ENCODE data around the gene KCNJ15. TPM values are rescaled to one million over a fixed set of nuclear protein-coding genes. Genes with fewer than 3 reads are reported as not detected.

Gene KCNJ15
- polyA plus RNA-seq, 3 donors, result 4.5 to 26.5 (median 8.0) TPM

DNA sequence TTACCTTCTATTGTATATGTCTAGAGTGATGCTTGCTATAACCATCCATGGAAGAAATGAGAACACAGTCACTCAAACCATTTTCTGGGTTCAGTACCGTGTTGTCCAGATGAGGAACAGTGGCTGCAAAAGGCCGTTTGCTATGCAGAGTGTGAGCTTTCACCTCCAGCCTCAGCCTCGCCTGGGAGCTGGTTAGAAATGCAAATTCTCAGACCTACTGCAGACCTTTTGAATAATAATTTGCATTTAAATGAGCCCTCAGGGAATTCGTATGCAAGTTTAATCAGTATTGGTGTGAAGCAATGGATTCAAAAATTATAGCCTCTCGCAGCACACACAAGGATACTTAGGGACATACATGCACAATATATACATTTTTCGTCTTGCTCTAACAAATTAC, 24.1 kb downstream of the KCNJ15 start:
- no peak overlapping the region for H3K9ac ChIP-seq (ENCODE audit: insufficient read depth, low read length, poor library complexity, severe bottlenecking)
- intact Hi-C loops (cut with micrococcal nuclease), result no loop called here
- no peaks in the 10 kb centered on the region for H3K27me3 ChIP-seq (ENCODE audit: control insufficient read depth in 2 of 2, insufficient read depth in 2 of 2, low read length in 2 of 2)
- H3K36me3 Mint-ChIP-seq, result peaks cover 20 to 25% of the 10 kb centered on the region in 2 donors
- no peak overlapping the region for H3K4me2 ChIP-seq (replicated peaks; ENCODE audit: extremely low read depth, low read length, poor library complexity, severe bottlenecking)
- H3K27ac ChIP-seq (ENCODE audit: low read depth in 1 of 2, low read length in 2 of 2), result peak overlapping the region in 1 of 2 donors; percentile 99
- 19% methylated on average over 2 of the region's 6 CpGs for WGBS (ENCODE audit: insufficient coverage)
- H3K4me3 ChIP-seq (replicated peaks in 1 of 3; ENCODE audit: low read depth in 2 of 3, low read length in 3 of 3), result no peak overlapping the region
- H3K9me3 Mint-ChIP-seq, result peaks cover 0 to 6% (median 2%) of the 10 kb centered on the region in 7 donors
- H3K4me1 ChIP-seq (ENCODE audit: control insufficient read depth in 1 of 2, insufficient read depth in 2 of 2, low read length in 2 of 2), result peaks cover 81 to 89% of the 10 kb centered on the region in 2 donors
- peaks cover 0 to 2% (median 0%) of the 10 kb centered on the region in 3 donors for H3K27me3 Mint-ChIP-seq (ENCODE audit: low read depth in 3 of 3)
- H3K4me1 Mint-ChIP-seq, result peaks cover 87% of the 10 kb centered on the region
- H4K20me1 ChIP-seq (ENCODE audit: insufficient read depth, low read length), result no peaks in the 10 kb centered on the region
- H3K4me3 Mint-ChIP-seq, result no peak overlapping the region
- DNase-seq, result no peak
- no peaks in the 10 kb centered on the region for H3K79me2 ChIP-seq (ENCODE audit: insufficient read depth, low read length)
- no peaks in the 10 kb centered on the region for H3K36me3 ChIP-seq (replicated peaks in 1 of 2; ENCODE audit: control insufficient read depth in 1 of 2, insufficient read depth in 2 of 2, low read length in 2 of 2)
- peak overlapping the region in 5 of 7 donors; percentile 18 to 99 (median 47) for H3K27ac Mint-ChIP-seq
- H2AFZ ChIP-seq (ENCODE audit: insufficient read depth, low read depth, low read length, poor library complexity, severe bottlenecking), result no peak overlapping the region
- TF ChIP-seq, protein P1, sequence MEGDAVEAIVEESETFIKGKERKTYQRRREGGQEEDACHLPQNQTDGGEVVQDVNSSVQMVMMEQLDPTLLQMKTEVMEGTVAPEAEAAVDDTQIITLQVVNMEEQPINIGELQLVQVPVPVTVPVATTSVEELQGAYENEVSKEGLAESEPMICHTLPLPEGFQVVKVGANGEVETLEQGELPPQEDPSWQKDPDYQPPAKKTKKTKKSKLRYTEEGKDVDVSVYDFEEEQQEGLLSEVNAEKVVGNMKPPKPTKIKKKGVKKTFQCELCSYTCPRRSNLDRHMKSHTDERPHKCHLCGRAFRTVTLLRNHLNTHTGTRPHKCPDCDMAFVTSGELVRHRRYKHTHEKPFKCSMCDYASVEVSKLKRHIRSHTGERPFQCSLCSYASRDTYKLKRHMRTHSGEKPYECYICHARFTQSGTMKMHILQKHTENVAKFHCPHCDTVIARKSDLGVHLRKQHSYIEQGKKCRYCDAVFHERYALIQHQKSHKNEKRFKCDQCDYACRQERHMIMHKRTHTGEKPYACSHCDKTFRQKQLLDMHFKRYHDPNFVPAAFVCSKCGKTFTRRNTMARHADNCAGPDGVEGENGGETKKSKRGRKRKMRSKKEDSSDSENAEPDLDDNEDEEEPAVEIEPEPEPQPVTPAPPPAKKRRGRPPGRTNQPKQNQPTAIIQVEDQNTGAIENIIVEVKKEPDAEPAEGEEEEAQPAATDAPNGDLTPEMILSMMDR (IDR thresholded peaks at IDR 0.05), result no peak
- H3K9me3 ChIP-seq (replicated peaks in 1 of 2; ENCODE audit: control insufficient read depth in 1 of 2, insufficient read depth in 1 of 2, low read length in 2 of 2), result no peaks in the 10 kb centered on the region

DNA sequence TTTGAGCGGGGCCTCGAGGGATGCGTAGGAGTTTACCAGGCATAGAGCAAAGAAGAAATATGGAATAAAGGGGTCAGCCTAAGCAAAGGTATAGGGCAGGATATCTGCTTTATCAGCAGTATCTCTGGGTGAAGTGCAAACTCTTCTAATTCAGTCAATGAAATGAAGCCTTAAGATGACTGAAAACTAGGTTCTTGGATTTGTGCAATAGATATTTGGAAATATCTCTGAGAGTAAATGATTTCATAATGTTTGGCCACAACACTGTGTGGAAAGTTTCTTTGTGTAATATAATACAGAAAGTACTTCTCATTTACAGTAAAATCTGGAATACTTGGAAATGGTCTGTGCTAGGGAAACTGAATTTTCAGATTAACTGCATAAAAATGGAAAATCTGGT, 26.1 kb downstream of the KCNJ15 start:
- peak overlapping the region; percentile 94 to 98 for H3K27ac ChIP-seq (ENCODE audit: low read depth in 1 of 2, low read length in 2 of 2)
- H3K9me3 Mint-ChIP-seq, result peaks cover 0 to 6% (median 2%) of the 10 kb centered on the region in 7 donors
- peak overlapping the region; percentile 59 for H3K9ac ChIP-seq (ENCODE audit: insufficient read depth, low read length, poor library complexity, severe bottlenecking)
- H3K4me1 Mint-ChIP-seq, result peaks cover 82% of the 10 kb centered on the region
- H3K4me1 ChIP-seq (ENCODE audit: control insufficient read depth in 1 of 2, insufficient read depth in 2 of 2, low read length in 2 of 2), result peaks cover 64 to 81% of the 10 kb centered on the region in 2 donors
- H4K20me1 ChIP-seq (ENCODE audit: insufficient read depth, low read length), result no peaks in the 10 kb centered on the region
- peaks cover 22% of the 10 kb centered on the region in 2 donors for H3K36me3 Mint-ChIP-seq
- H3K27me3 Mint-ChIP-seq (ENCODE audit: low read depth in 3 of 3), result peaks cover 0 to 2% (median 0%) of the 10 kb centered on the region in 3 donors
- WGBS (ENCODE audit: insufficient coverage), result 78% methylated on average over 3 of the region's 3 CpGs
- no peaks in the 10 kb centered on the region for H3K27me3 ChIP-seq (ENCODE audit: control insufficient read depth in 2 of 2, insufficient read depth in 2 of 2, low read length in 2 of 2)
- TF ChIP-seq, protein P1 (IDR thresholded peaks at IDR 0.05), result no peak
- H3K4me3 ChIP-seq (replicated peaks in 1 of 3; ENCODE audit: low read depth in 2 of 3, low read length in 3 of 3), result peak overlapping the region in 1 of 3 experiments; percentile 21
- no peak overlapping the region for H2AFZ ChIP-seq (ENCODE audit: insufficient read depth, low read depth, low read length, poor library complexity, severe bottlenecking)
- peak overlapping the region; percentile 19 for H3K4me2 ChIP-seq (replicated peaks; ENCODE audit: extremely low read depth, low read length, poor library complexity, severe bottlenecking)
- no peaks in the 10 kb centered on the region for H3K79me2 ChIP-seq (ENCODE audit: insufficient read depth, low read length)
- no peaks in the 10 kb centered on the region for H3K9me3 ChIP-seq (replicated peaks in 1 of 2; ENCODE audit: control insufficient read depth in 1 of 2, insufficient read depth in 1 of 2, low read length in 2 of 2)
- H3K4me3 Mint-ChIP-seq, result peak overlapping the region; percentile 55 to 80
- intact Hi-C loops (cut with micrococcal nuclease), result no loop called here
- DNase-seq, result peak; percentile 76 to 97 (median 85)
- H3K36me3 ChIP-seq (replicated peaks in 1 of 2; ENCODE audit: control insufficient read depth in 1 of 2, insufficient read depth in 2 of 2, low read length in 2 of 2), result no peaks in the 10 kb centered on the region
- peak overlapping the region; percentile 97 to 100 (median 99) for H3K27ac Mint-ChIP-seq
